Medulla oblongata (tissue), 1 donor: ENCODE measurements around the gene C4orf50.

Experiments used
- DNase-seq: peaks from one replicate; pipeline ENCODE4 v3.0.0-alpha.2; 2015; ENCODE audit errors: extremely low spot score

Gene C4orf50

GRCh38 chr4:5921101-5921980 is 96.9 kb downstream of the C4orf50 start:
- no peak for DNase-seq

GRCh38 chr4:5919571-5919970 is 98.7 kb downstream of the C4orf50 start:
- DNase-seq, result no peak

GRCh38 chr4:5919044-5919443 is 99.2 kb downstream of the C4orf50 start:
- DNase-seq, result no peak

- DNase-seq, result no peak
Measured at GRCh38 chr4:5918331-5918985, 99.8 kb downstream of the C4orf50 start.

- DNase-seq, result no peak
Measured at GRCh38 chr4:5917672-5918071, 100.6 kb downstream of the C4orf50 start.

- no peak for DNase-seq
Measured at GRCh38 chr4:5916229-5916628, 102.0 kb downstream of the C4orf50 start.

GRCh38 chr4:5913454-5913853 is 104.8 kb downstream of the C4orf50 start:
- no peak for DNase-seq

- no peak for DNase-seq
Measured at GRCh38 chr4:5912614-5913019, 105.6 kb downstream of the C4orf50 start.

- DNase-seq, result no peak
Measured at GRCh38 chr4:5908876-5909427, 109.3 kb downstream of the C4orf50 start.

GRCh38 chr4:5906191-5906590 is 112.0 kb downstream of the C4orf50 start:
- DNase-seq, result no peak

GRCh38 chr4:5905714-5906113 is 112.5 kb downstream of the C4orf50 start:
- no peak for DNase-seq

- no peak for DNase-seq
Measured at GRCh38 chr4:5900844-5901243, 117.4 kb downstream of the C4orf50 start.

- DNase-seq, result no peak
Measured at GRCh38 chr4:5899881-5900280, 118.3 kb downstream of the C4orf50 start.

- DNase-seq, result no peak
Measured at GRCh38 chr4:5899396-5899795, 118.8 kb downstream of the C4orf50 start.

GRCh38 chr4:5897674-5898073 is 120.6 kb downstream of the C4orf50 start:
- DNase-seq, result no peak

- DNase-seq, result no peak
Measured at GRCh38 chr4:5895287-5895686, 122.9 kb downstream of the C4orf50 start.

- no peak for DNase-seq
Measured at GRCh38 chr4:5894266-5894665, 124.0 kb downstream of the C4orf50 start.

- no peak for DNase-seq
Measured at GRCh38 chr4:5893591-5893990, 124.6 kb downstream of the C4orf50 start.

- DNase-seq, result no peak
Measured at GRCh38 chr4:5893004-5893580, 125.1 kb downstream of the C4orf50 start, which contains the start of gene CRMP1. Gene CRMP1, minus strand, starts transcription at chr4:5893086. Its CDS starts 117 bp downstream, at chr4:5892969.

GRCh38 chr4:5892323-5893003 is 125.8 kb downstream of the C4orf50 start:
- DNase-seq, result no peak

GRCh38 chr4:5891563-5892322 is 126.5 kb downstream of the C4orf50 start:
- DNase-seq, result no peak
